IPS-18c (cell line): ENCODE data around the gene SNHG17.
"Not testable (repeated sequence)": the region's sequence is repeated elsewhere in the genome, so short reads cannot be mapped to it uniquely, and the experiment has no call there.

Experiments
- H3K4me3 ChIP-seq: 2 replicates; pipeline ENCODE4 v1.7.0; 2013; ENCODE audit warnings: low read depth, mild to moderate bottlenecking, low read length, moderate library complexity; ENCODE audit not compliant: insufficient read depth
- H3K9me3 ChIP-seq: one replicate; pipeline ENCODE4 v1.6.1; 2013; ENCODE audit warnings: mild to moderate bottlenecking, low read length, moderate library complexity; ENCODE audit not compliant: control insufficient read depth, insufficient read depth

SNHG17 gene

GRCh38 chr20:38430679-38431325 is 4.3 kb downstream of the SNHG17 start:
- no peaks in the 10 kb centered on the region for H3K9me3 ChIP-seq
- H3K4me3 ChIP-seq = no peak overlapping the region

DNA sequence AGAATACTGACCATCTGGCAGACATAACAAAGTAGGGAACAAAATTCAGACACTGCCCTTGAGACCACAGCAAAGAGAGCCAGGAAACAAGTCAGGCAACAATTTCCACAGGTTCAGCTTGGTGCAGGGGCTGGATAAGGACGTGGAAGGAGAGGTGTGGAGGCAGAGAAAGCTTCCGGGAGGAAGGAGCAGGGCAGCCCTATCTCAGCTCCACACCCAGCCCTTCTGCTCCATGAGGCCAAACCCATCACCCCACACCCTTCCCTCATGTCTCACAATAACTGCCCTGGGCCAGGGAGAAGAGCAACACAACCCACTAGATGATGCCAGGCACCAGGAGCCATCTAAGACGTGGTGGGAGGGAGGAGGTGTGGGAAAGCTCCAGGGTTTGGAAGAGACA is 5.8 kb downstream of the SNHG17 start:
- Histone ChIP-seq H3K9me3 (no peaks in the 10 kb centered on the region), H3K4me3 (no peak overlapping the region)

DNA sequence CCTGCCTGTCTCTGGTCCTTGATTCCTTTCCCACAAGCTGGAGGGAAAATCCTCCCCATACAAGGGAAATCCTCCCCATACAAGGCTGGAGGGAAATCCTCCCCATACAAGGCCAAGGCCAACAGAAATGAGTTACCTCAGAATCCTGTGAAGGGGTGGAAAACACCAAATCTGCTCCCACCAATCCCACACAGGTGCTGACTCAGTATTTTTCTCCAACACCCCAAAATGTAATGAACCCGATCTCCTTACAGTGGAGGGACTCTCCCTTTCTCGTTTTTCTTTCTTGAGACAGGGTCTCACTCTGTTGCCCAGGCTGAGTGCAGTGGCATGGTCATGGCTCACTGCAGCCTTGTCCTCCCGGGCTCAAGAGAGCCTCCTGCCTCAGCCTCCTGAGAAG is 6.3 kb downstream of the SNHG17 start:
- no peak overlapping the region for H3K4me3 ChIP-seq
- H3K9me3 ChIP-seq = no peaks in the 10 kb centered on the region

DNA sequence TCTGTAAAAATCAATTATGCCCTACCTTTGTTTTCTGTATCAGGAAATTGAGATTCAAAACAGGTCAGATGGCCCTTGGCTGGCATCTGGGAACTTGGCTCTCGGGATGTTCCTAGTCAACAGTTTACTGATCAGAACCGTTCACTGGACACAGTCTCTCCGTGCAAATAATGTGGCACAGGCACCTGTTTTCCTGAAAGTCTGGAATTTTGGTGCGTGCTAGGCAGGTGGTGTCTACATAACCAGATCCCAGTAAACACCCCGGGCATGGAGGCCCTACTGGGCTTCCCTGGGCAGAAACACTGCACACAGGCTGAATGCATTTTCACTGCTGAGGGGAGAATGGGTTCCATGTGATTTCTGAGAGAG is 7.5 kb downstream of the SNHG17 start:
- Histone ChIP-seq H3K4me3 (no peak overlapping the region), H3K9me3 (no peaks in the 10 kb centered on the region)

DNA sequence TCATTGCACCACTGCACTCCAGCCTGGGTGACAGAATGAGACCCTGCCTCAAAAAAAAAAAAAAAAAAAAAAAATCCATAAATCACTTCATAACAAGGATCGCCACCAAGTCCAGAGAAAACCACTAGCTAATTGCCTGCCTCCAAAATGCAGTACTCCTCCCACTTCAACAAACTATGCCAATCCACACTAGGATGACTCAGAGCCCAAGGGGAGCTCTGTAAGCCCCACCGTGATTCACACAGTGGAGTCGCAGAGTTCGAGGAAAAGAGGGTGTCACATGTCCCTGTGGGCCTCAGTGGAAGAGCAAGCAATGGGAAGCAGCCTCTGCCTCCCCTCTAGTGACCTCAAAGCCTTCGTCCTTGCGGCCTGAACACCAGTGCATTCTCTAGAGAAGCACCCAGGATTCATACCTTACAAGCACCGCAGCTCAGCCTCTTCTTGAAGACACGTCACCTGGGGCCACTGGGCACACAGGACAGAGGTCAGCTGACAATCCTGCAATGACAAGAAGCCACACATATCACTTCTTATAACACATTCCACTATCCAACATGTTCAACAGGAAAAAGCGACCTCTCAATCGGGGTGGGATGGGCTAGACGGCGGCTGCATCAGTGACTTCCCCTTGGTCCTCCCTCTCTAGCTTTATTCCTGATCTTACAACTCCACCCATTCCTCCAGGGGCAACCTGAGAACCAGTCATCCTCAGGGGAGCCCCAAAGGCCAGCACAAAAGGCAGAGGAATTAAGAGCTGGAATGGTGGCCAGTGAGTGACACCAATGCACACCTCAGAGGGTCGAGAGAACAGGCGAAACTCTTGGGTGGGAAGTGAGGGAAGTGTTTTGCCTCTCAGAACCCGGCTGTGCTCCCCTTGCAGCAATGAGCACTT is 8.9 kb downstream of the SNHG17 start:
- H3K9me3 ChIP-seq = no peaks in the 10 kb centered on the region
- H3K4me3 ChIP-seq = no peak overlapping the region

- no peak overlapping the region for H3K4me3 ChIP-seq
Observed at GRCh38 chr20:38424401-38424800, 10.7 kb downstream of the SNHG17 start.

DNA sequence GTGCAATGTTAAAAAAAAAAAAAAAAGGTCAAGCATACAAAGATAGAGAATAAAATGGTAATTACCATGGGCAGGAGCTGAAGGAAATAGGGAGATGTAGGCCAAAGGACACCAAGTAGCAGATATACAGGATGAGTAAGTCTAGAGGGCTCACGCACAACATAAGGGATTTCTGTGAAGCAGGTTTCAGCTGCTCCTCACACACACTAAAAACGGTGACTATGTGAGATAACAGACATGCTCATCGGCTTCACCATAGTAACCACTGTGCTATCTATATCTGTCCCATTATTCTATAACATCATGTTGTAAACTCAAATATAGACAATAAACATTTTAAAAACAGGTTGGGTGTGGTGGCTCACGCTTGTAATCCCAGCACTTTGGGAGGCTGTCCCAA is 11.6 kb downstream of the SNHG17 start:
- Histone ChIP-seq H3K4me3 (no peak overlapping the region; the same call in 1 of the 2 replicates), H3K9me3 (no peaks in the 10 kb centered on the region)

More at GRCh38 chr20:38424401-38424800, 10.7 kb downstream of the SNHG17 start:
- H3K9me3 ChIP-seq = no peaks in the 10 kb centered on the region

GRCh38 chr20:38421915-38422314 is 13.2 kb downstream of the SNHG17 start:
- Histone ChIP-seq H3K9me3 (no peaks in the 10 kb centered on the region), H3K4me3 (no peak overlapping the region)

DNA sequence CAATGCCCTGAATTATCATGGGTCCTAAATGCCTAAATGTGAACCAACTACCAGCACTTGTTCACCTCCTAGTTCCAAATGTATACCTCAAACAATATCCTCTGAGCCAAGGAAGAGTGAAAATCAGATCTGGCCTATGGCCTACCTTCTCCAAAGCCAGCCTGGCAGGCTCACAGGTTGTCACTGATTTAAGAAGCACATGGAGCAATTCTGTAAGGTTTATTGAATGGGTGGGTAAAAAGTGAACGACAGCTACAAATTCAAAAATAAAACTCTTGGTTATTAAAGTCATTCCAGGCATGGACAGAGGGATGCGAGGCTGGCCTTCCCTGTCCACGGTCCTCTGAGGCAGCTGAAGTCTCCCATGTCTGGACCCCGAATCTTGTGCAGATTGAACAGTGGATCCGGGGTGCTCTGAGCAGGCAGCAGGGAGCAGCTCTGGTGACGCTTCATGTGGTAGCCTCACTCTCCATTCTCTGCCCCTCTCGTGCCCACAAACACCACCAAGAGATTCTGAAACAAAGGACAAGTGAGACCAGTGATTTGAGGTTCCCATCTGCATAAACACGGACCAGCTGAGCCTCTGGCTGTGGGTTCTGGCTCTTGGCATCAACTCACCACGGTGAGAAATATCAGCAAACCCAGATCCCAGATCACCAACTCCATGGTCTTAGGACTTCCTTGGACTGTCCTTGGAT is 14.6 kb downstream of the SNHG17 start:
- Histone ChIP-seq H3K4me3 (no peak overlapping the region), H3K9me3 (no peaks in the 10 kb centered on the region)

DNA sequence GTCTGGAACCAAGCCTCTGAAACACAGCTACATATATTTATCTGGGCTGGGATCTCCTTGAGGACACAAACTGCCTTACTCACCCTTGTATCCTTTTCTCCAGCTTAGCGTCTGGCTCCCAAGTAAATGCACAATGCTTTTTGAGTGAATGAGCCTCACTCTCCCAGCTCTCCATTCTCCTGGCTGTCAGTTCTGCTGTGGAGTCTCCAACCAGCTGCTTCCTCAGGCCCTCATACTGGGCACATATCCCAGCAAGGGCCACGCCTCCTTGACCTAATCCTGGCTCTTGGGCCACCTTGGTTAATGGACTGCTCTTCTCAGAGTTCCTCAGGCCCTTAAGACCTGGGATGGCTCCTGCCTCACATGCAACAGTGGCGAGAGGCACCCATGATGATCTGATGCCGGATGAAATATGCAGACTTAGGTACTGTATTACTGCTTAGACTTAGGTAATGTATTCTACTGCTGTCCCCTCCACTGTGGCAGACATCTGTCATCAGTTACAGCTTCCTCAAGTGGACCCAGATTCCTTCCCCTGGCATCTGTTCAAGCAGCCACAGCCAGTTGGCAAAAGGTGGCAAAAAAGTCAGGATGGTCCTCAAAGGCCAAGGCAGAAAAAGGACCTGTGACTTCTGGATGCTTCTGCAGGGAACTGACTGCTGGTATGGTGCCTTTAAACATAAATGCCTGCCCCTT is 16.5 kb downstream of the SNHG17 start:
- Histone ChIP-seq H3K9me3 (no peaks in the 10 kb centered on the region), H3K4me3 (no peak overlapping the region)

DNA sequence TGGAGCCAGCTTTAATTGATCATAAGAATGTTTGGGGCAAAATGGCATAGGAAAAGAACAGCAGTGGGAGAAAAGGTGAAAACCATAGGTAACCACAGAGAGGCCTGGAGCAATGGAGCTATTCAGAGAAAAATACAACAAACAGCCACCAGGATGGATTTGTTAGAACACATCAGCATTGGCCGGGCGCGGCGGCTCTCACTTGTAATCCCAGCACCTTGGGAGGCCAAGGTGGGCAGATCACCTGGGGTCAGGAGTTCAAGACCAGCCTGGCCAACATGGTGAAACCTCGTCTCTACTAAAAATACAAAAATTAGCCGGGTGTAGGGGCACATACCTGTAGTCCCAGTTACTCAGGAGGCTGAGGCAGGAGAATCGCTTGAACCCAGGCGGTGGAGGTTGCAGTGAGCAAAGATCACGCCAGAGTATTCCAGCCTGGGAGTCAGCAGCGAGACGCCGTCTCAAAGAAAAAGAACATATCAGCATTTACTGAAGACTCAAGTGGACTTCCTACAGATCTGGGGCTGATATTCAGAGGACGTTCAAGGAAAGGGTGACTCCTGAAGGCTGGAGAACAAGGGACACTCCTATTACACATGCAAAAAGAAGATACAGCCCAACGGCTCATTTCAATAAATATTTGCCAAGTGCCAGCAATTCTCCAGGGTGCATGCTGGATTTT is 20.2 kb downstream of the SNHG17 start:
- Histone ChIP-seq H3K4me3 (no peak overlapping the region), H3K9me3 (no peaks in the 10 kb centered on the region)

DNA sequence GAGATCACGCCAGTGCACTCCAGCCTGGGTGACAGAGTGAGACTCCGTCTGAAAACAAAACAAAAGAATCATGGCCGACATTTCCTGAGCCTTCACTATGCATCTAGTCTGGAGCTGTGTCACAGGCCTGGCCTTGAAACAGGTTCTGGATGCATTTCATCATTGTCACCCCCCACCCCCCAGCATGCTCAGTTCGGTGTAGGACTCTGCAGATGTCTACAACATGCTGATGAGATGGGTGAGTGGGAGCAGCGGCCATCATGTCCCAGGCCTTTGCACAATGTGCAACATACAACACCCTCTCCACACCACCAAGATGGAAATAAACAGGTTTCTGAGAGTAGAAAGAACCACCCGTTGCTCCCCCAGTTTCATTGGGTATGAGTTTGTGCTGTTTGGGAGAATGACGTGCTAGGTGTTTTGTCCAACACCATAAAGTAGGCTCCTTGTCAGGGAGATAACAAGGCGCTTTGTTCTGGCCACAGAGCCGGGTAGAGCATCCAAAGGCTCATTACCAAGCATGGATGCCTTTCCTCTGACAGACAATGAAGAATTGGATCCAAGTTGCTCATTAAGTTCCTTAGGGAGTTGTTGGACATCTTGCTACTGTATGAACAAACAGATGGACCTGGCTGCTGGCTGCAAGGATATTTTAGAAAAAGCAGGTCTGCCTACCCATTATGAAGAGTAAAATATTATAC is 22.1 kb downstream of the SNHG17 start:
- Histone ChIP-seq H3K9me3 (no peaks in the 10 kb centered on the region), H3K4me3 (no peak overlapping the region)

DNA sequence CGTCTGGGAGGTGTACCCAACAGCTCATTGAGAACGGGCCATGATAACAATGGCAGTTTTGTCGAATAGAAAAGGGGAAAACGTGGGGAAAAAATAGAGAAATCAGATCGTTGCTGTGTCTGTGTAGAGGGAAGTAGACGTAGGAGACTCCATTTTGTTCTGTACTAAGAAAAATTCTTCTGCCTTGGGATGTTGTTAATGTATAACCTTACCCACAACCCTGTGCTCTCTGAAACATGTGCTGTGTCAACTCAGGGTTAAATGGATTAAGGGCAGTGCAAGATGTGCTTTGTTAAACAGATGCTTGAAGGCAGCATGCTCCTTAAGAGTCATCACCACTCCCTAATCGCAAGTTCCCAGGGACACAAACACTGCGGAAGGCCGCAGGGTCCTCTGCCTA is 27.3 kb downstream of the SNHG17 start:
- not testable (repeated sequence) for H3K4me3 ChIP-seq, H3K9me3 ChIP-seq

GRCh38 chr20:38407321-38407720 is 27.8 kb downstream of the SNHG17 start:
- no peak overlapping the region for H3K4me3 ChIP-seq
- peaks cover 4% of the 10 kb centered on the region for H3K9me3 ChIP-seq

DNA sequence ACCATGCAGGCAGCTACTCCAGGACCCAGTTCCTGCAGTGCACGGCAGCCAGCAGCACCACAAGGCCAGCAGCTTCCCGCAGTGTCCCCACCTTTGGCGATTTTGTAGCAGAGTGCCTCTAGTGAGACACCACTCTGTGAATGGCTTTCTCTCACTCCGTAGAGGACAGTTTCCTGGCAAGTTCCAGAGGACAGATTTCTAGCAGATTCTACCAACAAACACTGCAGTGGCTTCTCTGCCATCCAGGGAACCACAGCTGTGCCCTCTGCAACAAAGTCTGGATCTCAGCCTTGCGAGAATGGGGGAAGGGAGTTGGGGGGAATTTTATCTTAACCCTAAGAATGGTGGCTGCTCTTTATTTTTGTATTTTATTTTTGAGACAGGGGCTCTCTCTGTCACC is 28.7 kb downstream of the SNHG17 start:
- H3K4me3 ChIP-seq = no peak overlapping the region
- peaks cover 4% of the 10 kb centered on the region for H3K9me3 ChIP-seq

DNA sequence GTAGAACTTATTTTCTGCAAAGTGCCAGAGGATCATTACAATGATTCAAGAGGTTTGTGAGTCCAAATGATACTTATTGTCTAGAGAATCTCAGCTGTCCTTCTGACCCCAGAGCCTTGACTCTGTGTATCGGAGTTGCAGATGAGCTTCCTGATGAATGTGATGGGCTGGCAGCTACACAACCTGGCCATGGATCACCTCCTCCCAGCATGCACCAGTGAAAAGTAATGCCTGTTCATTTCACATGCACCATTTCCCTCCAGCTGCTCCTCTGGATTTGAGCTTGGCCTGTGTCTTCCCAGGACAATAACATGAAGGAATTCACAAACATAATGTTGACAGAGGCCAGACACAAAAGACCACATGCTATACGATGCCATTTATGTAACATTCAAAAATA is 30.0 kb downstream of the SNHG17 start:
- Histone ChIP-seq H3K4me3 (no peak overlapping the region), H3K9me3 (peaks cover 4% of the 10 kb centered on the region)
